Spleen (tissue), 7 donors: ENCODE results near the gene TIMP2.

Source experiments
- POLR2A ChIP-seq, 3 donors: fragments of 450-650 bp; IDR thresholded peaks; one replicate each; pipeline ENCODE4 v1.5.1; 2017; ENCODE audit warnings: antibody characterized with exemption in 3 of 3, mild to moderate bottlenecking in 1 of 3
- TF ChIP-seq, protein P1 (sequence below), 11 experiments: fragments of 200-600 bp in 7 of 11; fragments of 450-650 bp in 4 of 11; sonication (generic) in 4 of 11; IDR thresholded peaks in 8 of 11; conservative IDR thresholded peaks in 3 of 11; 1 replicate in 7 of 11; 2 replicates in 4 of 11; pipeline versions ENCODE4 v1.4.0 to v1.8.0; 2016 to 2021; ENCODE audit warnings: antibody characterized with exemption in 11 of 11, inconsistent platforms in 4 of 11, mild to moderate bottlenecking in 1 of 11
- donor health status: DM: no; HTN: no; CAD: no; lungs with moderate emphysema.
- donor health status: DM: no; HTN: no; CAD: no.
- donor health status: DM: no; HTN: no; CAD: no.

- TF ChIP-seq, protein P1, sequence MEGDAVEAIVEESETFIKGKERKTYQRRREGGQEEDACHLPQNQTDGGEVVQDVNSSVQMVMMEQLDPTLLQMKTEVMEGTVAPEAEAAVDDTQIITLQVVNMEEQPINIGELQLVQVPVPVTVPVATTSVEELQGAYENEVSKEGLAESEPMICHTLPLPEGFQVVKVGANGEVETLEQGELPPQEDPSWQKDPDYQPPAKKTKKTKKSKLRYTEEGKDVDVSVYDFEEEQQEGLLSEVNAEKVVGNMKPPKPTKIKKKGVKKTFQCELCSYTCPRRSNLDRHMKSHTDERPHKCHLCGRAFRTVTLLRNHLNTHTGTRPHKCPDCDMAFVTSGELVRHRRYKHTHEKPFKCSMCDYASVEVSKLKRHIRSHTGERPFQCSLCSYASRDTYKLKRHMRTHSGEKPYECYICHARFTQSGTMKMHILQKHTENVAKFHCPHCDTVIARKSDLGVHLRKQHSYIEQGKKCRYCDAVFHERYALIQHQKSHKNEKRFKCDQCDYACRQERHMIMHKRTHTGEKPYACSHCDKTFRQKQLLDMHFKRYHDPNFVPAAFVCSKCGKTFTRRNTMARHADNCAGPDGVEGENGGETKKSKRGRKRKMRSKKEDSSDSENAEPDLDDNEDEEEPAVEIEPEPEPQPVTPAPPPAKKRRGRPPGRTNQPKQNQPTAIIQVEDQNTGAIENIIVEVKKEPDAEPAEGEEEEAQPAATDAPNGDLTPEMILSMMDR (IDR thresholded peaks at IDR 0.05 in 8 of 11, conservative IDR thresholded peaks at IDR 0.05 in 3 of 11), result no peak
- no peak for TF ChIP-seq POLR2A (IDR thresholded peaks at IDR 0.05)
These were observed 95.7 kb downstream of the TIMP2 start for GRCh38 chr17:78829477-78829876.
